Measurements from ENCODE around the gene FPR3. TPM values are rescaled to one million over a fixed set of nuclear protein-coding genes. Genes with fewer than 3 reads are reported as not detected.
"Not testable (repeated sequence)": the region's sequence is repeated elsewhere in the genome, so short reads cannot be mapped to it uniquely, and the experiment has no call there.

Gene FPR3
- total RNA-seq, 1 experiment from 2014 or later = not detected

DNA sequence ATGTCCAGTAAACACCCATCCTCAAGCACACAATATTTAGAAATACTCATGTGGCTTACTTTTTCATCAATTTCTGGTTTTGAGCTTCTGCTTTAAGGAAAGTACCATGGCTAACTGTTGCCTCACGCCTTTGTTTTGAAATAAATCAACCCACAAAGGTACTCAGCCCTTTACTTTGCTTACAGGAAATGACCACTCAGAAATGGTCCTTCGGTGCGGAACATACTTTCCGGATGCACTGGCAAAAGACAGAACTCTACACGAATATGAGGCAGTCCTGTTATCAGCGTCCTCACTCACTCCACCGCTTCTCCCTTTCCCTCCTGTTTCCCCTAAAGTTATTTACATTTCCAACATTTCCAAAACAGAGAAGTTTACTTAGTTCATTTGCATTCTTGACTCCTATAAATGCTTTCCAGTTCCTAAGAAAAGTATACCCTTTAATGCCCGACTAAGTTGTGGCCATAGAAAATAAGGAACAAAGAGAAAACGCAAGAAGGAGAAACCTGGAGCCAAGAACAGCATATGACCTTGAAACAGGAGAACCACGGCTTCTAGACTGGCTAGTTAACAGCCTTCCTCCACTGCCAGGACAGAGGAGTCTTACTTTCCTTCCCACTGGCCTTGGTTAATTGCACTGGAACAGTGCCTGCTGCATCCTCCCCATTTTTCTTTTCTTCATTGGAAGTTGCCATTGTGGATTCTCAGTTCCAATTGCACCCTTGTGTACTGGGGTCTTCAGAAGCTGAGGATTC, 23.4 kb upstream of the FPR3 start:
- peaks cover under 1% of the 10 kb centered on the region for H3K9me3 Mint-ChIP-seq (ENCODE audit: low read depth, unreplicated experiment)
- DNase-seq = no peak
- intact Hi-C loops (cut with micrococcal nuclease; ENCODE audit: unreplicated experiment) = no loop called here
- CTCF ChIA-PET = no interaction called here
- peaks cover 50% of the 10 kb centered on the region for H3K27me3 Mint-ChIP-seq (ENCODE audit: unreplicated experiment)
- no TSS peak for BruUV-seq (replicated peaks)
- H3K4me3 Mint-ChIP-seq (ENCODE audit: low read depth, unreplicated experiment) = no peak overlapping the region
- no peaks in the 10 kb centered on the region for H3K36me3 Mint-ChIP-seq (ENCODE audit: insufficient read depth, unreplicated experiment)
- no peak overlapping the region for H3K27ac Mint-ChIP-seq (ENCODE audit: unreplicated experiment)
- no peaks in the 10 kb centered on the region for H3K4me1 Mint-ChIP-seq (ENCODE audit: low read depth, unreplicated experiment)
- TF ChIP-seq, protein P1, sequence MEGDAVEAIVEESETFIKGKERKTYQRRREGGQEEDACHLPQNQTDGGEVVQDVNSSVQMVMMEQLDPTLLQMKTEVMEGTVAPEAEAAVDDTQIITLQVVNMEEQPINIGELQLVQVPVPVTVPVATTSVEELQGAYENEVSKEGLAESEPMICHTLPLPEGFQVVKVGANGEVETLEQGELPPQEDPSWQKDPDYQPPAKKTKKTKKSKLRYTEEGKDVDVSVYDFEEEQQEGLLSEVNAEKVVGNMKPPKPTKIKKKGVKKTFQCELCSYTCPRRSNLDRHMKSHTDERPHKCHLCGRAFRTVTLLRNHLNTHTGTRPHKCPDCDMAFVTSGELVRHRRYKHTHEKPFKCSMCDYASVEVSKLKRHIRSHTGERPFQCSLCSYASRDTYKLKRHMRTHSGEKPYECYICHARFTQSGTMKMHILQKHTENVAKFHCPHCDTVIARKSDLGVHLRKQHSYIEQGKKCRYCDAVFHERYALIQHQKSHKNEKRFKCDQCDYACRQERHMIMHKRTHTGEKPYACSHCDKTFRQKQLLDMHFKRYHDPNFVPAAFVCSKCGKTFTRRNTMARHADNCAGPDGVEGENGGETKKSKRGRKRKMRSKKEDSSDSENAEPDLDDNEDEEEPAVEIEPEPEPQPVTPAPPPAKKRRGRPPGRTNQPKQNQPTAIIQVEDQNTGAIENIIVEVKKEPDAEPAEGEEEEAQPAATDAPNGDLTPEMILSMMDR (IDR thresholded peaks at IDR 0.05; ENCODE audit: unreplicated experiment) = no peak

DNA sequence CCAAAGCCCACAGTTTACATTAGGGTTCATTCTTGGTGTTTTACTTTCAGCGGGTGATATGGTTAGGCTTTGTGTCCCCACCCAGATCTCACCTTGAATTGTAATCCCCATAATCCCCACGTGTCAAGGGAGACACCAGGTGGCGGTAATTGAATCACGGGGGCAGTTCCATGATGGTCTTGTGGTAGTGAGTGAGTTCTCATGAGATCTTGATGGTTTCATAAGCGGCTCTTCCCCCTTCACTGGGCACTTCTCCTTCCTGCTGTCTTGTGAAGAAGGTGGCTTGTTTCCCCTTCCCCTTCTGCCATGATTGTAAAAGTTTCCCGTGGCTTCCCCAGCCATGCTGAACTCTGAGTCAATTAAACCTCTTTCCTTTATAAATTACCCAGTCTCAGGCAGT, 22.0 kb upstream of the FPR3 start:
- intact Hi-C loops (cut with micrococcal nuclease; ENCODE audit: unreplicated experiment) = no loop called here
- H3K4me3 Mint-ChIP-seq (ENCODE audit: low read depth, unreplicated experiment) = no peak overlapping the region
- no peaks in the 10 kb centered on the region for H3K36me3 Mint-ChIP-seq (ENCODE audit: insufficient read depth, unreplicated experiment)
- peaks cover 50% of the 10 kb centered on the region for H3K27me3 Mint-ChIP-seq (ENCODE audit: unreplicated experiment)
- H3K9me3 Mint-ChIP-seq (ENCODE audit: low read depth, unreplicated experiment) = peaks cover 2% of the 10 kb centered on the region
- H3K27ac Mint-ChIP-seq (ENCODE audit: unreplicated experiment) = no peak overlapping the region
- no TSS peak for BruUV-seq (replicated peaks)
- TF ChIP-seq, protein P1 (IDR thresholded peaks at IDR 0.05; ENCODE audit: unreplicated experiment) = no peak
- CTCF ChIA-PET = no interaction called here
- no peaks in the 10 kb centered on the region for H3K4me1 Mint-ChIP-seq (ENCODE audit: low read depth, unreplicated experiment)
- no peak for DNase-seq

DNA sequence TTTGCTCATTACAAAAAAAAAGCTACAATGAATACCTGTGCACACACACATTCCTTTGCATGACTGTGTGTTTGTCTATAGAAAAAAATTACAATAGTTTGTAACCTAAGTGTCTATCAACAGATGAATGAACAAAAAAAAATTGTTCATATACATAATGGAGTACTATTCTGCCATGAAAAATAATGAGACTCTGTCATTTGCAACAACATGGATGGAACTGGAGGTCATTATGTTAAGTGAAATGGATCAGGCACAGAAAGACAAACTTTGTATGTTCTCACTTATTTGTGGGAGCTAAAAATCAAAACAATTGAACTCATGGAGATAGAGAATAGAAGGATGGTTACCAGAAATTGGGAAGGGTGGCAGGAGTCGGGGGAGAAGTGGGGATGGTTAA, 18.4 kb upstream of the FPR3 start:
- DNase-seq; H3K36me3 Mint-ChIP-seq (ENCODE audit: insufficient read depth, unreplicated experiment); H3K9me3 Mint-ChIP-seq (ENCODE audit: low read depth, unreplicated experiment); H3K4me3 Mint-ChIP-seq (ENCODE audit: low read depth, unreplicated experiment); BruUV-seq (replicated peaks); intact Hi-C loops (cut with micrococcal nuclease; ENCODE audit: unreplicated experiment); H3K27ac Mint-ChIP-seq (ENCODE audit: unreplicated experiment); H3K4me1 Mint-ChIP-seq (ENCODE audit: low read depth, unreplicated experiment): not testable (repeated sequence)
- H3K27me3 Mint-ChIP-seq (ENCODE audit: unreplicated experiment) = peaks cover 48% of the 10 kb centered on the region
- CTCF ChIA-PET = interaction anchor here (0.6 kb wide), 1 partner anchor 120 kb away, joined by 3 read pairs; no protein-coding TSS in a partner anchor

DNA sequence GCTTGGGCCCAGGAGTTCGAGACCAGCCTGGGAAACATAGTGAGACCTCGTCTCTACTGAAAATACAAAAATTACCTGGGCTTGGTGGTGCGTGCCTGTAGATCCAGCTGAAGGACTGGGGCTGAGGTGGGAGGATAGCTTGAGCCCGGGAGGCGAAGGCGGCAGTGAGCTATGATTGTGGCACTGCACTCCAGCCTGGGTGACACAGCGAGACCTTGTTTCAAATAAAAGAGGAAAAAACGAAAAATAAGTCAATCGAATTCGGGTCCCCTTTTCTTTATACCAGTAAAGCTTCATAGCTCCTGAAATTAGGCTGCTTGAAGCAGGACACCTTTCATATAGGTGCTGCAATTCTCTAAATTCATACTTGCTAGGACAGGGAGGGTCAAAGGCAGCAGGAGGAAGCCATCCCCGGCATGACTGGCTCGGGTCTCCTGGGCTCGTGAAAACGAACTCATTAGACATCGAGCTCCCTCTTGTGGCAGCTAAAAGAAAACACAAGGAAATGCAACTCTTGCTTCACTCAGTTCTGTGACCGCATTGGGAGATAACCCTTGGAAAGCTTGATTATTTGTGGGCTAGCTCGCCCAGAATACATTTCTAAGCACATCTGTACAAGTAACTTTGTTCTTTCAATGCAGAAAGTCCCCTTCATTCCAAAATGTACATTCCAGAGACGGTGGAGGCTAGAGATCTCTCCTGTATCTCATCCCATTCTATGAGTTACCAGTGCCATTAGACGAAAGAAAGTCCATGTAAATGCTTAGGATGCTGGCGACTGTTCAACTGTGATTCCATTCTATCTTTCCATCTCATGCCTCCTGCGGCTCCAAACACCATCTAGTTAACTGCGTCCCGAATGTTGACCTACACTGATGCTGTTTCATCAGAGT, 17.1 kb upstream of the FPR3 start:
- no peaks in the 10 kb centered on the region for H3K36me3 Mint-ChIP-seq (ENCODE audit: insufficient read depth, unreplicated experiment)
- TF ChIP-seq, protein P1 (IDR thresholded peaks at IDR 0.05; ENCODE audit: unreplicated experiment) = no peak
- peaks cover 2% of the 10 kb centered on the region for H3K9me3 Mint-ChIP-seq (ENCODE audit: low read depth, unreplicated experiment)
- peak; percentile 74 for DNase-seq
- H3K27ac Mint-ChIP-seq (ENCODE audit: unreplicated experiment) = no peak overlapping the region
- H3K4me3 Mint-ChIP-seq (ENCODE audit: low read depth, unreplicated experiment) = no peak overlapping the region
- H3K27me3 Mint-ChIP-seq (ENCODE audit: unreplicated experiment) = peaks cover 35% of the 10 kb centered on the region
- intact Hi-C loops (cut with micrococcal nuclease; ENCODE audit: unreplicated experiment) = loop anchor here (1.0 kb wide), 1 partner anchor 66 kb away; no protein-coding TSS in a partner anchor
- CTCF ChIA-PET = interaction anchor here (0.6 to 1.7 kb wide), 15 partner anchors 10 to 1274 kb away, joined by 3 to 10 read pairs (median 4); partner anchors contain the start of gene FPR1
- BruUV-seq (replicated peaks) = no TSS peak
- H3K4me1 Mint-ChIP-seq (ENCODE audit: low read depth, unreplicated experiment) = no peaks in the 10 kb centered on the region

Measured in Calu3 (cell line).